ENCODE results near the gene RNH1.
A peak's percentile ranks its signal among the peaks of the same experiment; 100 is the strongest.

RNH1 gene

DNA sequence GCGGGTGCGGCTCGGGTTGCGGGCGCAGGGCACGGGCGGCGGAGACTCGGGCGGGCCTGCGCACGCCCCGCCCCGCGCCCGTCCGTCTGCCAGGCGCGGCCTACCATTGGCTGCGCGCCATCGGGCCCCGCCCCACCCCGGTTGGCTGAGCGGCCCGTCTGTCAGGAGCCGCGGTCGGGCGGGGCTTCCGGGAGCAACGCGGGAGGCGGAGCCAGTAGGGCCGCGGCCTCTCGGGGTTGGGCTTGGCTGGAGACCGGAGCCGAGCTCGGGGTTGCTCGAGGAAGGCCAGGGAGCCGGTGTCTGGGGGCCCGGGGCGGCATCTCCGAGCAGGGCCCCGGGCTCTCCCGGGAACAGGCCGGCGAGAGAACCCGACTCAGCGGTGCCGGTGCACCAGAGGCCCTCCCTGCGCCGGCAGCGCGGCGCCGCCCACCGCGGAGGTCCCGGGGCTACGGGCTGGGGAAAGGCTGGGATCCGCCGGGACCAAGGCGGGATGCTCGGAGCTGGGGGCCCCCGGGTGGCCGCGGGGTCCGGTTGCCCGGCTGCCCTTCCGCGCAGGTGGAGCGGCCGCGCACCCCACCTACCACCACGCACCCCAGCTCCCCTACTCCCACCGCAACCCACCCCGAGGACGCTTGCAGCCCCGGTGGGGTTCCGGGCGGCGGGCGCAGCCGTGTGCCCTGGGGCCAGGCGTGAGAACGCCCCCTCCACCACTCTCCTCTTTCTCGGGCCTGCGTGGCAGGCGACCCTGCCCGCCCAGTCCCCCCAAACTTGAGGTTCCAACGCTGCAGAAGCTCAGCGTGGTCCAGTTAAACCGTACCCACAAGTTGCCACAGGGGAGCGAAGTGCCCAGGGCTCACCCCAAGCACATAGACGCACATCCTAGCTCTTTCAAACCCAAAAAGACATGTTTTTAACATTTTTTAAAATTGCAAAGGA is 28.7 kb upstream of the RNH1 start, which contains the start of gene HRAS:
HRAS (minus strand) TSS at position 58 of the 936 bp plus-strand sequence.
- peak; percentile 98 for DNase-seq (ENCODE audit: low read depth)
- no peaks in the 10 kb centered on the region for H3K9me3 ChIP-seq (ENCODE audit: control insufficient read depth, low read length)
- peaks cover 12% of the 10 kb centered on the region for H3K36me3 ChIP-seq (ENCODE audit: control insufficient read depth, insufficient read depth, low read length, severe bottlenecking)
- peak within 1 kb of the TSS; percentile 88 for H3K9ac ChIP-seq (ENCODE audit: low read length)
- peaks cover 18% of the 10 kb centered on the region for H3K4me1 ChIP-seq (ENCODE audit: control insufficient read depth, insufficient read depth, low read length)
- H3K4me3 ChIP-seq (ENCODE audit: low read length) = peak within 1 kb of the TSS; percentile 87
- no peaks in the 10 kb centered on the region for H3K27me3 ChIP-seq (replicated peaks; ENCODE audit: control insufficient read depth, insufficient read depth, low read length)

- DNase-seq (ENCODE audit: low read depth) = no peak
- Histone ChIP-seq H3K4me3 (ENCODE audit: low read length) (peak overlapping the region; percentile 87), H3K9ac (ENCODE audit: low read length) (peak overlapping the region; percentile 88), H3K27me3 (replicated peaks; ENCODE audit: control insufficient read depth, insufficient read depth, low read length) (no peaks in the 10 kb centered on the region), H3K4me1 (ENCODE audit: control insufficient read depth, insufficient read depth, low read length) (peaks cover 18% of the 10 kb centered on the region), H3K36me3 (ENCODE audit: control insufficient read depth, insufficient read depth, low read length, severe bottlenecking) (peaks cover 12% of the 10 kb centered on the region), H3K9me3 (ENCODE audit: control insufficient read depth, low read length) (no peaks in the 10 kb centered on the region)
Measured at GRCh38 chr11:535210-535518, 28.1 kb upstream of the RNH1 start.

GRCh38 chr11:534396-535209 is 27.6 kb upstream of the RNH1 start:
- DNase-seq (ENCODE audit: low read depth) = peak; percentile 67
- H3K4me1 ChIP-seq (ENCODE audit: control insufficient read depth, insufficient read depth, low read length) = peaks cover 18% of the 10 kb centered on the region
- H3K9ac ChIP-seq (ENCODE audit: low read length) = peak overlapping the region; percentile 88

GRCh38 chr11:533586-534395 is 26.7 kb upstream of the RNH1 start:
- H3K4me1 ChIP-seq (ENCODE audit: control insufficient read depth, insufficient read depth, low read length) = peaks cover 18% of the 10 kb centered on the region
- peak overlapping the region; percentile 88 for H3K9ac ChIP-seq (ENCODE audit: low read length)
- peak overlapping the region; percentile 87 for H3K4me3 ChIP-seq (ENCODE audit: low read length)
- H3K27me3 ChIP-seq (replicated peaks; ENCODE audit: control insufficient read depth, insufficient read depth, low read length) = no peaks in the 10 kb centered on the region
- peaks cover 12% of the 10 kb centered on the region for H3K36me3 ChIP-seq (ENCODE audit: control insufficient read depth, insufficient read depth, low read length, severe bottlenecking)
- no peak for DNase-seq (ENCODE audit: low read depth)
- no peaks in the 10 kb centered on the region for H3K9me3 ChIP-seq (ENCODE audit: control insufficient read depth, low read length)

More at GRCh38 chr11:534396-535209, 27.6 kb upstream of the RNH1 start:
- Histone ChIP-seq H3K36me3 (ENCODE audit: control insufficient read depth, insufficient read depth, low read length, severe bottlenecking) (peaks cover 12% of the 10 kb centered on the region), H3K27me3 (replicated peaks; ENCODE audit: control insufficient read depth, insufficient read depth, low read length) (no peaks in the 10 kb centered on the region), H3K9me3 (ENCODE audit: control insufficient read depth, low read length) (no peaks in the 10 kb centered on the region), H3K4me3 (ENCODE audit: low read length) (peak overlapping the region; percentile 87)

DNA sequence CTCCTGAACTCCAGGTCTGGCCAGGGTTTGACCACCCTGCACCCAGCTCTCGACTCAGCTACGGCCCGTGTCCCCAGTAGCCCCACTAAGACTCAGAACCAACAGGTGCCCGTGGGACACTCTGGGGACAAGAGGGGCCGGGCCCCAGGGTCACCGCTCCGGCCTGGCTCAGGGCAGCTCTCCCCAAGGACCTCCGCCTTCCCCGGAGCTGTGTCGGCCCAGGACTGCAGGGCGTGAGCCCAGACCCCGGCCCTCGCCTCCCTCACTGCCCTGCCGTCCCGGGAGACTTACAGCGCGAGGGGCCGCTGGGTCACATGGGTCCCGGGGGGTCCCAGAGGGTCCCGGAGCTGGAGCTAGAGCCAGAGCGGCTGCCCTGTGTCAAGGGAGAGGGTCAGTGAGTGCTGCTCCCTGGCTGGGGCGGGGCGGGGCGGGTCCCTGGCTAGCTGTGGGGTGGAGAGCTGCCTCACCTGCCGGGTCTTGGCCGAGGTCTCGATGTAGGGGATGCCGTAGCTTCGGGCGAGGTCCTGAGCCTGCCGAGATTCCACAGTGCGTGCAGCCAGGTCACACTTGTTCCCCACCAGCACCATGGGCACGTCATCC is 26.0 kb upstream of the RNH1 start:
- H3K36me3 ChIP-seq (ENCODE audit: control insufficient read depth, insufficient read depth, low read length, severe bottlenecking) = peaks cover 12% of the 10 kb centered on the region
- no peaks in the 10 kb centered on the region for H3K9me3 ChIP-seq (ENCODE audit: control insufficient read depth, low read length)
- H3K27me3 ChIP-seq (replicated peaks; ENCODE audit: control insufficient read depth, insufficient read depth, low read length) = no peaks in the 10 kb centered on the region
- H3K9ac ChIP-seq (ENCODE audit: low read length) = no peak overlapping the region
- H3K4me3 ChIP-seq (ENCODE audit: low read length) = no peak overlapping the region
- peaks cover 18% of the 10 kb centered on the region for H3K4me1 ChIP-seq (ENCODE audit: control insufficient read depth, insufficient read depth, low read length)
- no peak for DNase-seq (ENCODE audit: low read depth)

GRCh38 chr11:532527-532985 is 25.5 kb upstream of the RNH1 start:
- H3K27me3 ChIP-seq (replicated peaks; ENCODE audit: control insufficient read depth, insufficient read depth, low read length) = no peaks in the 10 kb centered on the region
- H3K36me3 ChIP-seq (ENCODE audit: control insufficient read depth, insufficient read depth, low read length, severe bottlenecking) = peaks cover 12% of the 10 kb centered on the region
- H3K9me3 ChIP-seq (ENCODE audit: control insufficient read depth, low read length) = no peaks in the 10 kb centered on the region
- H3K4me1 ChIP-seq (ENCODE audit: control insufficient read depth, insufficient read depth, low read length) = peaks cover 18% of the 10 kb centered on the region
- H3K4me3 ChIP-seq (ENCODE audit: low read length) = no peak overlapping the region
- no peak for DNase-seq (ENCODE audit: low read depth)
- H3K9ac ChIP-seq (ENCODE audit: low read length) = no peak overlapping the region

DNA sequence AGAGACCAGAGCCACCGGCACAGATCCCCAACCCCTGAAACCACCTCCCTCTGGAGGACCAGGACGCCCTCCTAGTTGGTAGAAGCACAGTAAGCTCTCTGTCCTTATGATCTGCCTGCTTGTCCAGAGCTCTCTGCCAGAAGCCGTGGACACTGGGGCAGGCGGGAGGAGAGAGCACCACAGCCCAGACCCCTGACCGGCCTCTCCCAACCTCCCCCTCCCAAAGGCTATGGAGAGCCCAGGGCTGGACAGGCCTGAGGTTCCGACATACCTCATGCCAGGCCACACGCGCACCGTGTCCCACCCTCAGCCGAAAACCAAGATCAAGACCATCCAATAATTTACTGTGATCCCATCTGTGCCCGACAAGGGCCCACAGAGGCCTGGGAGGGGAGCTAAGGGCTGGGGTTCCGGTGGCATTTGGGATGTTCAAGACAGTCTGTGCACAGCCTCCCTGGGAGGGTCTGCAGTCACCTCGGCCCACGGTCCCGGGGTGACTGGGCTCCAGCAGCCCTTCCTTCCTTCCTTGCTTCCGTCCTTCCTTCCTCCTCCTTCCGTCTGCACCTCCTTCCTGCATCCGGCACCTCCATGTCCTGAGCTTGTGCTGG is 25.0 kb upstream of the RNH1 start:
- H3K27me3 ChIP-seq (replicated peaks; ENCODE audit: control insufficient read depth, insufficient read depth, low read length) = no peaks in the 10 kb centered on the region
- H3K9me3 ChIP-seq (ENCODE audit: control insufficient read depth, low read length) = no peaks in the 10 kb centered on the region
- no peak overlapping the region for H3K9ac ChIP-seq (ENCODE audit: low read length)
- no peak for DNase-seq (ENCODE audit: low read depth)
- H3K4me1 ChIP-seq (ENCODE audit: control insufficient read depth, insufficient read depth, low read length) = peaks cover 13% of the 10 kb centered on the region
- peaks cover 12% of the 10 kb centered on the region for H3K36me3 ChIP-seq (ENCODE audit: control insufficient read depth, insufficient read depth, low read length, severe bottlenecking)
- H3K4me3 ChIP-seq (ENCODE audit: low read length) = no peak overlapping the region

DNA sequence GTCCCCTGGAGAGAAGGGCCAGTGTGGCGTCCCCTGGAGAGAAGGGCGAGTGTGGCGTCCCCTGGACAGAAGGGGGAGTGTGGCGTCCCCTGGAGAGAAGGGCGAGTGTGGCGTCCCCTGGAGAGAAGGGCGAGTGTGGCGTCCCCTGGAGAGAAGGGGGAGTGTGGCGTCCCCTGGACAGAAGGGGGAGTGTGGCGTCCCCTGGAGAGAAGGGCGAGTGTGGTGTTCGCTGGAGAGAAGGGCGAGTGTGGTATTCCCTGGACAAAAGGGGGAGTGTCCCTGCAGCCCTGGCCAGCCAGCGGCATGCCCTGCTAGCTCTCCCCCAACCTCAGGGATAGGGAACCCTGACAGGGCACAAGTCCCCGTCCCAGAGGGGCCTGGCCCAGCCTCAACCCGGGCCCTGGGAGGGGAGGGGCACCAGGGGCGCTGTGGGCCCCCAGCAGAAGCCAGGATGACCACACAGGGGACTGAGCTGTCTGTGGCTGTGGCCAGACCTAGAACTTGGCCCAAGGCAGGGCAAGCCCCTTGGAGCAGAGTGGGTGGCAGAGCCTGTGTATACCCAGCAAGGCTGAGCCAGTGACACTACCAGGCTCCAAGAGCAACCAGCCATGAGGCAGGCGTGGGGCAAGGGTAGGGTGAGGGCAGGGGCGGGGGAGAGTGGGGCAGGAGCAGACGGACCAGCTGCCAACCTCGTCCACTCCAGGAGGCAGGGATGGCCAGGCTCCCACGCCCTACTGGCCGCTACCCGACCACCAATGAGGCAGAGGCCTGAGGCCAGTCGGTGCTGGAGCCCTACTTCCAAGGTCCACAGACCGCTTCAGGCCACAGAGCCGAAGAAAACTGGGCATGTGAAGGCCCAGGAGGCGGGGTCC is 24.2 kb upstream of the RNH1 start:
- DNase-seq (ENCODE audit: low read depth) = no peak
- no peaks in the 10 kb centered on the region for H3K27me3 ChIP-seq (replicated peaks; ENCODE audit: control insufficient read depth, insufficient read depth, low read length)

GRCh38 chr11:529728-530411 is 22.8 kb upstream of the RNH1 start:
- DNase-seq (ENCODE audit: low read depth) = no peak
- Histone ChIP-seq H3K27me3 (replicated peaks; ENCODE audit: control insufficient read depth, insufficient read depth, low read length) (no peaks in the 10 kb centered on the region), H3K4me1 (ENCODE audit: control insufficient read depth, insufficient read depth, low read length) (peaks cover 7% of the 10 kb centered on the region), H3K4me3 (ENCODE audit: low read length) (no peak overlapping the region), H3K9ac (ENCODE audit: low read length) (no peak overlapping the region), H3K9me3 (ENCODE audit: control insufficient read depth, low read length) (no peaks in the 10 kb centered on the region), H3K36me3 (ENCODE audit: control insufficient read depth, insufficient read depth, low read length, severe bottlenecking) (peaks cover 12% of the 10 kb centered on the region)

More for the DNA sequence above, 24.2 kb upstream of the RNH1 start:
- Histone ChIP-seq H3K9me3 (ENCODE audit: control insufficient read depth, low read length) (no peaks in the 10 kb centered on the region), H3K4me3 (ENCODE audit: low read length) (no peak overlapping the region), H3K4me1 (ENCODE audit: control insufficient read depth, insufficient read depth, low read length) (peaks cover 10% of the 10 kb centered on the region), H3K9ac (ENCODE audit: low read length) (no peak overlapping the region), H3K36me3 (ENCODE audit: control insufficient read depth, insufficient read depth, low read length, severe bottlenecking) (peaks cover 12% of the 10 kb centered on the region)
